Mesodermal cell (in vitro differentiated cells): ENCODE results near the gene ARHGEF4.

Experiments used
- H3K27ac ChIP-seq: 2 replicates; pipeline ENCODE4 v1.7.0; 2013; ENCODE audit warnings: mild to moderate bottlenecking, low read depth, low read length, moderate library complexity; ENCODE audit not compliant: severe bottlenecking
- H3K36me3 ChIP-seq: 2 replicates; pipeline ENCODE4 v1.7.1; 2013; ENCODE audit warnings: mild to moderate bottlenecking, low read length, moderate library complexity; ENCODE audit not compliant: control insufficient read depth, insufficient read depth
- H3K4me1 ChIP-seq: one replicate; pipeline ENCODE4 v1.7.1; 2013; ENCODE audit warnings: mild to moderate bottlenecking, low read length; ENCODE audit not compliant: insufficient read depth, control insufficient read depth, poor library complexity, severe bottlenecking
- H3K4me3 ChIP-seq: 2 replicates; pipeline ENCODE4 v1.7.0; 2013; ENCODE audit warnings: low read length, control low read depth, mild to moderate bottlenecking; ENCODE audit not compliant: insufficient read depth, poor library complexity, severe bottlenecking; ENCODE audit errors: extremely low read depth
- H3K9me3 ChIP-seq: 2 replicates; pipeline ENCODE4 v1.7.1; 2013; ENCODE audit warnings: mild to moderate bottlenecking, low read length, moderate library complexity; ENCODE audit not compliant: control insufficient read depth
- WGBS, 2 experiments: methylation state at CpG; one replicate each; pipeline ENCODE4 v1.1.5; 2013; ENCODE audit warnings: missing lambda C conversion rate in 2 of 2; ENCODE audit not compliant: insufficient coverage in 2 of 2; 5-methylcytosine and 5-hydroxymethylcytosine counted together

Gene ARHGEF4

DNA sequence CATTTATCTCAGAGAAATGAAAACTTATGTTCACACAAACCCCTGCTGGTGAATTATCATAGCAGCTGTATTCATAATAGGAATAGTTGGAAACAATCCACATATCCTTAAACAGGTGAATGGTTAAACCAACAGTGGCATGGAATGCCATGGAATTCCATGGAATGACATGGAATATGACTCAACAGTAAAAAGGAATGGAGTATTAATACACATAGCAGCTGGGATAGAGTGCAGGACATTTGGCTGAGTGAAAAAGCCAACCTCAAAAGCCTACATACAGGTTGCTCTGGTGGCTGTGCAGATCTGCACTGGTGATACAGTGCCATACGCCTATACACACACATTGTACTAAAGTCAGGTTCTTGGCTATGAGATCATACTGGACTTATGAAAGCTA is 187.0 kb downstream of the ARHGEF4 start:
- no peaks in the 10 kb centered on the region for H3K4me1 ChIP-seq
- H3K4me3 ChIP-seq = no peak overlapping the region
- no CpG with 5 or more reads among the region's 1 CpG for WGBS, 2 experiments
- no peaks in the 10 kb centered on the region for H3K36me3 ChIP-seq
- peaks cover 5% of the 10 kb centered on the region for H3K9me3 ChIP-seq
- no peak overlapping the region for H3K27ac ChIP-seq

DNA sequence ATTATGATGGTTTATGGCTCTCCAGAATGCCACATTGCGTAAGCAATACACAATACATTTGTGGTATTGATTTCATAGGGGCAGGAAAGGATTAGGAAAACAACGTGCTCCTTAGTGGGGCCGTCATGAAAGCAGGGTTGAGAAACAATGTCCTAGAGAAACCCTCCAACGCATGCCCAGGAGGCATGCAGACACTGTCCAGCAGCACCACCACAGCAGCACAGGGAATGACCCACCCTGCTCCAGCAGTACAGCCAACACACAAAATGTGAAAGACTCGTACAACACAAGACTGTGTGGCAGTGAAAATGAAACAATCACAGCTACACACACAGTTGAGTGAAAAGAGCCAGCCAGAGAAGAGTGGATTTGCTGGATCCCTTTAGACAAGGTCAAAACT is 190.2 kb downstream of the ARHGEF4 start:
- Histone ChIP-seq H3K36me3 (no peaks in the 10 kb centered on the region), H3K27ac (no peak overlapping the region), H3K9me3 (peaks cover 5% of the 10 kb centered on the region), H3K4me3 (no peak overlapping the region), H3K4me1 (no peaks in the 10 kb centered on the region)
- 75 to 80% methylated on average over 2 of the region's 5 CpGs for WGBS, 2 experiments

DNA sequence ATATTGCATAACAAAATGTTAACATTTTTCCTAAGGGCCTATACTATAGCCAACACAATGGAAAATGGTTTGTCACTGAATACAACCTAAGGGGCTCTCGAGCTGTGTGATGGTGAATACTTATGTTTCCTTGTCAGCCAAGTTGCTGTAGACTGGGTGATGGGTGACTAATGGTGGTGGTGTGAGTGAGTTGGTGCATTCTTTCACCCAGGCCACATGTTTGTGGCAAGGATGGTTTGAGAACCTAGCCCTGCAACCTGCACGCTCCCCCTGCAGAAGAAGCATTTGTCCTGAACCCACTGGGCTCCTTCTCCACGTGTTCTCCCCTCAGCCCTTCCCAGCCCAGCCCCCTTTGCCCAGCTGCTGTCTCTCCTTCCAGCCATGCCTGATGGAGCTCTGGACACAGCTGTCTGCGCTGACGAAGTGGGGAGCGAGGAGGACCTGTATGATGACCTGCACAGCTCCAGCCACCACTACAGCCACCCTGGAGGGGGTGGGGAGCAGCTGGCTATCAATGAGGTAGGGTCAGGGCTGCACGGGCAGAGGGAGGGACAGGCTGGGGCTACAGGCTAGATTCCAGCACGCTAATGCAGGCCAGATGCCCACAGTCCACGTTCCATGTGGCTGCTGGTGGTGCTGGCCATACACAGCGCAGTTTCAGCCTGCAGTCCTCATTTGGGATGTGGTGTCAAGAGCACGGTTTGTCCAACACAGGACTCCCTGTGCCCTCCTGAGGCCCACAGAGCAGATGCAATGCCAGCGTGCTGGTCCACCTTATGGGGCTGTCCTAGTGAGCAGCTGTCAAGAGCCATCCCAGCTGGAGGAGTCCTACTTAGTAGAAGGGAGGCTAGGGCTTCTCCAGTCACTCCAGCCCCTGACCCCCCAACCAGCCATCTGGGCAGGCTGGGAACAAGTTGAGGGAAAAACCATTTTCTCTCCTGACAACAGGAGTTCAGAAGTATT is 191.1 kb downstream of the ARHGEF4 start:
- Histone ChIP-seq H3K4me3 (no peak overlapping the region), H3K4me1 (no peaks in the 10 kb centered on the region), H3K9me3 (peaks cover 5% of the 10 kb centered on the region), H3K36me3 (no peaks in the 10 kb centered on the region), H3K27ac (no peak overlapping the region)
- 80 to 89% methylated on average over 9 to 11 of the region's 12 CpGs for WGBS, 2 experiments

- H3K9me3 ChIP-seq = peaks cover 5% of the 10 kb centered on the region
- H3K36me3 ChIP-seq = no peaks in the 10 kb centered on the region
- 74 to 79% methylated on average over 6 of the region's 8 CpGs for WGBS, 2 experiments
- H3K4me3 ChIP-seq = no peak overlapping the region
- peaks cover 7% of the 10 kb centered on the region for H3K4me1 ChIP-seq
- no peak overlapping the region for H3K27ac ChIP-seq
Observed at GRCh38 chr2:131029812-131030211, 193.1 kb downstream of the ARHGEF4 start.

- Histone ChIP-seq H3K4me3 (no peak overlapping the region), H3K27ac (no peak overlapping the region), H3K9me3 (peaks cover 5% of the 10 kb centered on the region), H3K36me3 (no peaks in the 10 kb centered on the region), H3K4me1 (peaks cover 7% of the 10 kb centered on the region)
- WGBS, 2 experiments = 88 to 89% methylated on average over 11 to 12 of the region's 13 CpGs
Observed at GRCh38 chr2:131030478-131030971, 193.8 kb downstream of the ARHGEF4 start.

- peaks cover 7% of the 10 kb centered on the region for H3K4me1 ChIP-seq
- WGBS, 2 experiments = 89 to 92% methylated on average over 9 of the region's 9 CpGs
- H3K9me3 ChIP-seq = peaks cover 5% of the 10 kb centered on the region
- H3K4me3 ChIP-seq = no peak overlapping the region
- no peaks in the 10 kb centered on the region for H3K36me3 ChIP-seq
- no peak overlapping the region for H3K27ac ChIP-seq
Observed at GRCh38 chr2:131031431-131031841, 194.7 kb downstream of the ARHGEF4 start.

DNA sequence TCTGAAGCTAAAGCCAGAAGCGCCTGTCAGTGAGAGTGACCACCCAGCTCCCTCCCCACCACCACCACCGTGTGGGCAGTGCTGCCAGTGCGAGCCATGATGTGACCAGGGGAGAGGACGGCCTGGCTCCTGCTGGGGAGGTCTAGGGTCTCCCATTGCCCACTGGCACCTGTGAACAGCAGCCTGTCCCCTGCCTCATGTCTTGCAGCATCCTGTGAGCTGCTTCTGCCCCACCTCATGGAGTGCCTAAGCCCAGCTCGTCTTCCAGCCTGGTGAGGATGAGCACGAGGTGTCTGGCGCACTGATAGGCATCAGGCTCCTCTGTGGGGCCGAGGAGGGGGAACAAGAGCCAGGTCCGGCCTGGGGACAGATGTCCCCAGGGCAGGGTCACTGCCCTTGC is 195.2 kb downstream of the ARHGEF4 start:
- H3K4me1 ChIP-seq = peaks cover 7% of the 10 kb centered on the region
- no peaks in the 10 kb centered on the region for H3K36me3 ChIP-seq
- no peak overlapping the region for H3K27ac ChIP-seq
- WGBS, 2 experiments = 70 to 80% methylated on average over 8 of the region's 9 CpGs
- H3K9me3 ChIP-seq = peaks cover 5% of the 10 kb centered on the region
- no peak overlapping the region for H3K4me3 ChIP-seq

- WGBS, 2 experiments = 95 to 98% methylated on average over 4 of the region's 4 CpGs
- no peaks in the 10 kb centered on the region for H3K36me3 ChIP-seq
- peaks cover 7% of the 10 kb centered on the region for H3K4me1 ChIP-seq
- peaks cover 5% of the 10 kb centered on the region for H3K9me3 ChIP-seq
- no peak overlapping the region for H3K4me3 ChIP-seq
- no peak overlapping the region for H3K27ac ChIP-seq
Observed at GRCh38 chr2:131032393-131032836, 195.7 kb downstream of the ARHGEF4 start.

DNA sequence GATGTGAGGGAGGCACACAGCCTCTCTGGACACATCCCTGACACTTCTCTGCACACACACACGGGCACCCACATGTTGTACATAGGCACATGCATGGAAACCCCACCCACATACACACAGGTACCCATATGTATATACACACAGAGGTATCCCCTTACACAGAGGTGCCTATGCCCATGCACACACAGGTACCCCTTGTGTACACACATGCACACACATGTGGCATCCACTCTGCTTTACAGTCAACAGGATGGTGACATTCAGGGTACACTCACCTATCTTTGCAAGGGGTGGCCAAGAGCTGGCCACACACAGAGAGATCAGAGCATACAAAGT is 197.0 kb downstream of the ARHGEF4 start:
- H3K4me3 ChIP-seq = no peak overlapping the region
- H3K9me3 ChIP-seq = no peaks in the 10 kb centered on the region
- peaks cover 7% of the 10 kb centered on the region for H3K4me1 ChIP-seq
- no peaks in the 10 kb centered on the region for H3K36me3 ChIP-seq
- H3K27ac ChIP-seq = no peak overlapping the region
- 71 to 80% methylated on average over 1 of the region's 1 CpG for WGBS, 2 experiments

GRCh38 chr2:131034122-131035051 is 197.7 kb downstream of the ARHGEF4 start:
- Histone ChIP-seq H3K27ac (no peak overlapping the region), H3K4me1 (peaks cover 7% of the 10 kb centered on the region), H3K4me3 (peak overlapping the region; percentile 42), H3K36me3 (no peaks in the 10 kb centered on the region), H3K9me3 (no peaks in the 10 kb centered on the region)
- 7 to 9% methylated on average over 48 to 58 of the region's 61 CpGs for WGBS, 2 experiments
